K562 treated with DMSO at 1 percent for 4 hours (cell line): Measurements from ENCODE around the gene TMEM205. TPM values are rescaled to one million over a fixed set of nuclear protein-coding genes. Genes with fewer than 3 reads are reported as not detected.

Experiments
- total RNA-seq: library from RNA; unstranded; fragments of 300-600 nt; gene quantifications from 2 replicates; pipeline ENCODE4 v1.2.3, GENCODE V29; 2022; ENCODE audit not compliant: insufficient read depth

The TMEM205 gene
- total RNA-seq: 49.9 and 65.9 TPM in 2 replicates

DNA sequence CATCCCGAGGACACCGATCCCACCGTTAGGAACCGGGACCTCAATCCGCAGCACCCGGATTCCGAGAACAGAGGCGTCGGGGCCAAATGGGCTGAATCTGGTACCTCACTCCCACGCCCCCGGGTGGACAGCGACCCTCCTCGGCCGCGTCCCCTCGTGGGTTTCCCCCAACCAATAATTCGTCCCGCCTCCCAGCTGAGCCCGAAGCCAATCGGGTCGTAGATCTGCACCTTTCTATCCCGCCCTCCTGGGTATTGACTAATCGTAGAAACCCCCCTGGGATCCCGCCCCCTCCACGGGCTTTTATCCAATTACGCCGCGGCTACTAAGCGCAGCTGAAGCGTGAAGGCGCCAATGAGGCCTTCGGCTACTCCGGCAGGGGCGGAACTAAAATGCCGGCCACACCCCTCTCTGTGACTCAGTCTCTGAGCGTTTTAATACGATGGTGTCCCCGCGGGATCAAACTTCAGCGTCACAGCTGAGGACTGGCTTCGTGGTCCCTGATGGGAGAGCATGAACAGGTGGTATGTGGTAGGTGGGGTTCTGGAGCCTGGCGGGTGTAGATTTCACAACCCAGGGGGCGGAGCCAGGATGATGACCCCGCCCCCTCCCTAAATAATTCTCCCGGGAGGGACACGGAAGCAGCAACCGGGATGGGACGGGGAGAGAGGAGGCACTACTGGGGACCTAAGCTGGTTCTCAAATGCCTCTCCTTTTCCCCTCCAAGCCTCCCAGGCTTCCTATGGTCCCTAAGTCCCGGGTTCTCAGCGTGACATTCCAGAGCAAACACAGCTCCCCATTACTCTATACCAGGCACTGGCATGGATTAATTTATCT lies at the start of gene TMEM205, which contains the start of gene CCDC159:
TSS of gene TMEM205 (minus strand) at position 165 of the 837 bp plus-strand sequence. CDS start 649 bp downstream, outside the sequence.
TSS of gene CCDC159 (plus strand) at position 416 of the 837 bp plus-strand sequence. CDS start at position 504, 88 bp downstream.

GRCh38 chr19:11374433-11375142 lies 28.5 kb upstream of the TMEM205 start, which contains the start of gene SWSAP1:
Gene SWSAP1, plus strand, starts transcription at chr19:11374666. Its CDS starts 15 bp downstream, at chr19:11374681.

GRCh38 chr19:11355160-11356073 lies 9.3 kb upstream of the TMEM205 start, which contains the start of gene PLPPR2:
Gene PLPPR2, plus strand, starts transcription at chr19:11355432. Its CDS starts 2,242 bp downstream, at chr19:11357674.

GRCh38 chr19:11339254-11340098 lies 6.6 kb downstream of the TMEM205 start, which contains the start of gene RAB3D:
Gene RAB3D, minus strand, starts transcription at chr19:11339657. Its CDS starts 2,258 bp downstream, at chr19:11337399.

DNA sequence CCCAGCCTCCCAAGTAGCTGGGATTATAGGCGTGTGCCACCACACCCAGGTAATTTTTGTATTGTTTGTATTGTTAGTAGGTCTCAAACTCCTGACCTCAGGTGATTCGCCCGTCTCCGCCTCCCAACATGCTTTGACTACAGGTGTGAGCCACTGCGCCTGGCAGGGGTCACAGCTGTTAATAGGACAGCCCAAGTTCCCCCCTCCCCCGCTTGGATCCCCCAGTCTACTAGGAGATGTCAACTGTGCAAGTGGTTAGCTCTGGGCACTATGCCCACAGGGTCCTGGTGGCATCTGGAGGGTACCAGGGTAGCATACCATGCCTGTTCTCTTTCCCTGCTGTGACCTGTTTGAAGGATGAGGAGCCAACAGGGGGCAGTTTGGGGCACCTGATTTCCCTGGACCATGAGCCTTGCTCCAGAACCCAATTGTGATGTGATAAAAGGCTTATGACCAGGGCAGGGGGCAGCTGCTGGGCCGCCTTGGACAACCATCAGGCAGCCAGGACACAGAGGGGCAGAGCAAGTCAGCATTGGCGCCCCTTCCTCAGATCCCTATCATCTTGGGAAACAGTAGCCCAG lies 50.3 kb downstream of the TMEM205 start, which contains the start of gene TSPAN16:
TSS of gene TSPAN16 (plus strand) at position 496 of the 581 bp plus-strand sequence. CDS start 138 bp downstream, outside the sequence.

Other genes with a start within 250 kb of the TMEM205 start
- gene SPC24, start 190.5 kb downstream of the TMEM205 start, total RNA-seq: 14.9 and 16.9 TPM in 2 replicates
- gene KANK2, start 148.7 kb downstream of the TMEM205 start, total RNA-seq: 28.2 and 42.4 TPM in 2 replicates
- not detected in 2 replicates for gene ANGPTL8, start 106.6 kb downstream of the TMEM205 start, total RNA-seq
- gene DOCK6, start 83.7 kb downstream of the TMEM205 start, total RNA-seq: 7.9 and 11.3 TPM in 2 replicates
- gene TSPAN16, start 50.1 kb downstream of the TMEM205 start, total RNA-seq: not detected in 2 replicates
- 1.4 and 3.0 TPM in 2 replicates for gene RAB3D, start 6.6 kb downstream of the TMEM205 start, total RNA-seq
- gene CCDC159, start 251 bp upstream of the TMEM205 start, total RNA-seq: 5.7 and 8.9 TPM in 2 replicates
- 25.5 and 33.4 TPM in 2 replicates for gene PLPPR2, start 9.2 kb upstream of the TMEM205 start, total RNA-seq
- gene SWSAP1, start 28.4 kb upstream of the TMEM205 start, total RNA-seq: 2.2 and 2.7 TPM in 2 replicates
- gene EPOR, start 38.0 kb upstream of the TMEM205 start, total RNA-seq: 7.4 and 8.7 TPM in 2 replicates
- gene RGL3, start 73.0 kb upstream of the TMEM205 start, total RNA-seq: 1.1 and 1.6 TPM in 2 replicates
- gene ODAD3, start 88.9 kb upstream of the TMEM205 start, total RNA-seq: not detected in 2 replicates
- gene PRKCSH, start 89.4 kb upstream of the TMEM205 start, total RNA-seq: 335 and 345 TPM in 2 replicates
- gene ELAVL3, start 134.8 kb upstream of the TMEM205 start, total RNA-seq: not detected in 2 replicates
- 8.6 and 10.1 TPM in 2 replicates for gene ZNF653, start 159.6 kb upstream of the TMEM205 start, total RNA-seq
- 51.6 and 62.6 TPM in 2 replicates for gene ECSIT, start 182.9 kb upstream of the TMEM205 start, total RNA-seq
- gene CNN1, start 192.6 kb upstream of the TMEM205 start, total RNA-seq: 8.6 and 11.5 TPM in 2 replicates
- gene ELOF1, start 213.0 kb upstream of the TMEM205 start, total RNA-seq: 119 and 127 TPM in 2 replicates
- gene ACP5, start 231.4 kb upstream of the TMEM205 start, total RNA-seq: 117 and 159 TPM in 2 replicates